Hepatocyte (in vitro differentiated cells): ENCODE measurements around the gene SLC37A1. TPM values are rescaled to one million over a fixed set of nuclear protein-coding genes. Genes with fewer than 3 reads are reported as not detected.

ENCODE experiments used
- DNase-seq: peaks from one replicate; pipeline ENCODE4 v3.0.0-alpha.2; 2016; ENCODE audit warnings: low spot score
- H2AFZ ChIP-seq: fragments of 200-600 bp; sonication (generic); 2 replicates; pipeline ENCODE4 v1.6.0; 2016; ENCODE audit warnings: antibody characterized with exemption, mild to moderate bottlenecking
- H3K27ac ChIP-seq: fragments of 200-600 bp; sonication (generic); 2 replicates; pipeline ENCODE4 v1.5.1; 2016; ENCODE audit warnings: mild to moderate bottlenecking
- H3K27me3 ChIP-seq: fragments of 200-600 bp; sonication (generic); 2 replicates; pipeline ENCODE4 v1.6.1; 2016
- H3K36me3 ChIP-seq: fragments of 200-600 bp; sonication (generic); replicated peaks from 2 replicates; pipeline ENCODE4 v1.5.1; 2016; ENCODE audit warnings: low read depth; ENCODE audit not compliant: insufficient read depth
- H3K4me1 ChIP-seq: fragments of 200-600 bp; sonication (generic); 2 replicates; pipeline ENCODE4 v1.5.1; 2016; ENCODE audit warnings: mild to moderate bottlenecking, moderate library complexity; ENCODE audit not compliant: insufficient read depth
- H3K4me2 ChIP-seq: fragments of 200-600 bp; sonication (generic); 2 replicates; pipeline ENCODE4 v1.6.0; 2016
- H3K4me3 ChIP-seq: fragments of 200-600 bp; sonication (generic); 2 replicates; pipeline ENCODE4 v1.5.1; 2016; ENCODE audit warnings: mild to moderate bottlenecking
- H3K79me2 ChIP-seq: fragments of 200-600 bp; sonication (generic); 2 replicates; pipeline ENCODE4 v1.6.0; 2017; ENCODE audit warnings: mild to moderate bottlenecking
- H3K9me2 ChIP-seq: fragments of 200-600 bp; sonication (generic); replicated peaks from 2 replicates; pipeline ENCODE4 v1.6.0; 2017; ENCODE audit warnings: mild to moderate bottlenecking; ENCODE audit not compliant: insufficient read depth
- H3K9me3 ChIP-seq: fragments of 200-600 bp; sonication (generic); 2 replicates; pipeline ENCODE4 v1.5.1; 2016; ENCODE audit warnings: low read depth, mild to moderate bottlenecking
- H4K20me1 ChIP-seq: fragments of 200-600 bp; sonication (generic); 2 replicates; pipeline ENCODE4 v1.6.0; 2016; ENCODE audit warnings: mild to moderate bottlenecking; ENCODE audit not compliant: insufficient read depth, poor library complexity, severe bottlenecking
- EZH2 ChIP-seq: fragments of 200-600 bp; sonication (generic); IDR thresholded peaks from 2 replicates; pipeline ENCODE4 v1.6.1; 2016; ENCODE audit warnings: antibody characterized with exemption, mild to moderate bottlenecking, borderline replicate concordance
- EZH2phosphoT487 ChIP-seq: fragments of 200-600 bp; sonication (generic); IDR thresholded peaks from one replicate; pipeline ENCODE4 v1.6.1; 2018; ENCODE audit warnings: antibody characterized with exemption, mild to moderate bottlenecking, low read depth, moderate library complexity; ENCODE audit not compliant: unreplicated experiment, severe bottlenecking
- WGBS: methylation state at CpG from one replicate; pipeline ENCODE4 v1.1.6; 2016; ENCODE audit warnings: low lambda C conversion rate; ENCODE audit errors: missing lambda C conversion rate; 5-methylcytosine and 5-hydroxymethylcytosine counted together
- polyA plus RNA-seq: library from polyadenylated mRNA; unstranded; fragments of >200 nt; fragmentation: Nextera tagmentation; extraction: Ambion mirVana; gene quantifications from 2 replicates; pipeline ENCODE4 v1.2.1, GENCODE V29; 2016
- total RNA-seq: library from RNA; depleted of rRNA; stranded (reverse); fragments of >200 nt; gene quantifications from 2 replicates; pipeline ENCODE4 v1.2.3, GENCODE V29; 2014
- TF ChIP-seq, protein P1 (sequence below): fragments of 200-600 bp; sonication (generic); IDR thresholded peaks from 2 replicates; pipeline ENCODE4 v1.5.1; 2016; ENCODE audit warnings: antibody characterized with exemption, mild to moderate bottlenecking; ENCODE audit not compliant: poor library complexity

The SLC37A1 gene
- total and polyA plus RNA-seq, 2 experiments from 2014 or later: 17.9 to 18.5 TPM

- Histone ChIP-seq H3K9me2 (no peaks in the 10 kb centered on the region), H3K27ac (no peak overlapping the region), H3K27me3 (no peaks in the 10 kb centered on the region), H3K4me3 (no peak overlapping the region), H4K20me1 (no peaks in the 10 kb centered on the region), H3K4me1 (peaks cover 9% of the 10 kb centered on the region), H3K4me2 (no peak overlapping the region), H3K79me2 (no peaks in the 10 kb centered on the region), H3K36me3 (no peaks in the 10 kb centered on the region), H2AFZ (no peak overlapping the region), H3K9me3 (no peaks in the 10 kb centered on the region)
- DNase-seq: no peak
- no peak for TF ChIP-seq EZH2phosphoT487
- TF ChIP-seq EZH2: no peak
- TF ChIP-seq, protein P1, sequence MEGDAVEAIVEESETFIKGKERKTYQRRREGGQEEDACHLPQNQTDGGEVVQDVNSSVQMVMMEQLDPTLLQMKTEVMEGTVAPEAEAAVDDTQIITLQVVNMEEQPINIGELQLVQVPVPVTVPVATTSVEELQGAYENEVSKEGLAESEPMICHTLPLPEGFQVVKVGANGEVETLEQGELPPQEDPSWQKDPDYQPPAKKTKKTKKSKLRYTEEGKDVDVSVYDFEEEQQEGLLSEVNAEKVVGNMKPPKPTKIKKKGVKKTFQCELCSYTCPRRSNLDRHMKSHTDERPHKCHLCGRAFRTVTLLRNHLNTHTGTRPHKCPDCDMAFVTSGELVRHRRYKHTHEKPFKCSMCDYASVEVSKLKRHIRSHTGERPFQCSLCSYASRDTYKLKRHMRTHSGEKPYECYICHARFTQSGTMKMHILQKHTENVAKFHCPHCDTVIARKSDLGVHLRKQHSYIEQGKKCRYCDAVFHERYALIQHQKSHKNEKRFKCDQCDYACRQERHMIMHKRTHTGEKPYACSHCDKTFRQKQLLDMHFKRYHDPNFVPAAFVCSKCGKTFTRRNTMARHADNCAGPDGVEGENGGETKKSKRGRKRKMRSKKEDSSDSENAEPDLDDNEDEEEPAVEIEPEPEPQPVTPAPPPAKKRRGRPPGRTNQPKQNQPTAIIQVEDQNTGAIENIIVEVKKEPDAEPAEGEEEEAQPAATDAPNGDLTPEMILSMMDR: no peak
- WGBS: 91% methylated on average over 4 of the region's 4 CpGs
These were observed 13.4 kb upstream of the SLC37A1 start for GRCh38 chr21:42500225-42500624.

- no peaks in the 10 kb centered on the region for H4K20me1 ChIP-seq
- peaks cover 6% of the 10 kb centered on the region for H3K4me1 ChIP-seq
- WGBS: 85% methylated on average over 5 of the region's 5 CpGs
- TF ChIP-seq EZH2phosphoT487 (no peak), EZH2 (no peak)
- TF ChIP-seq, protein P1: no peak
- no peaks in the 10 kb centered on the region for H3K27me3 ChIP-seq
- H3K79me2 ChIP-seq: no peaks in the 10 kb centered on the region
- H3K4me3 ChIP-seq: no peak overlapping the region
- no peaks in the 10 kb centered on the region for H3K9me2 ChIP-seq
- no peak overlapping the region for H2AFZ ChIP-seq
- no peaks in the 10 kb centered on the region for H3K9me3 ChIP-seq
- H3K36me3 ChIP-seq: no peaks in the 10 kb centered on the region
- DNase-seq: no peak
- H3K27ac ChIP-seq: no peak overlapping the region
- H3K4me2 ChIP-seq: no peak overlapping the region
These were observed 12.9 kb upstream of the SLC37A1 start for GRCh38 chr21:42500736-42501135.

GRCh38 chr21:42503711-42504110 is 9.9 kb upstream of the SLC37A1 start:
- TF ChIP-seq EZH2phosphoT487: no peak
- no peak for TF ChIP-seq EZH2
- TF ChIP-seq, protein P1: no peak
- Histone ChIP-seq H4K20me1 (no peaks in the 10 kb centered on the region), H3K9me2 (no peaks in the 10 kb centered on the region), H3K4me3 (no peak overlapping the region), H3K79me2 (no peaks in the 10 kb centered on the region), H3K4me2 (no peak overlapping the region), H3K9me3 (no peaks in the 10 kb centered on the region), H2AFZ (no peak overlapping the region), H3K27me3 (no peaks in the 10 kb centered on the region), H3K36me3 (no peaks in the 10 kb centered on the region), H3K27ac (no peak overlapping the region), H3K4me1 (peaks cover 2% of the 10 kb centered on the region)
- WGBS: 78% methylated on average over 4 of the region's 4 CpGs
- no peak for DNase-seq
